NCI-H1436 treated with DMSO at 0.1 percent for 48 hours (cell line): ENCODE data around the gene RPL37A.

Experiments used
- DNase-seq: peaks from one replicate; lab custom pipeline; 2025; lab: John Stamatoyannopoulos, UW

RPL37A gene

DNA sequence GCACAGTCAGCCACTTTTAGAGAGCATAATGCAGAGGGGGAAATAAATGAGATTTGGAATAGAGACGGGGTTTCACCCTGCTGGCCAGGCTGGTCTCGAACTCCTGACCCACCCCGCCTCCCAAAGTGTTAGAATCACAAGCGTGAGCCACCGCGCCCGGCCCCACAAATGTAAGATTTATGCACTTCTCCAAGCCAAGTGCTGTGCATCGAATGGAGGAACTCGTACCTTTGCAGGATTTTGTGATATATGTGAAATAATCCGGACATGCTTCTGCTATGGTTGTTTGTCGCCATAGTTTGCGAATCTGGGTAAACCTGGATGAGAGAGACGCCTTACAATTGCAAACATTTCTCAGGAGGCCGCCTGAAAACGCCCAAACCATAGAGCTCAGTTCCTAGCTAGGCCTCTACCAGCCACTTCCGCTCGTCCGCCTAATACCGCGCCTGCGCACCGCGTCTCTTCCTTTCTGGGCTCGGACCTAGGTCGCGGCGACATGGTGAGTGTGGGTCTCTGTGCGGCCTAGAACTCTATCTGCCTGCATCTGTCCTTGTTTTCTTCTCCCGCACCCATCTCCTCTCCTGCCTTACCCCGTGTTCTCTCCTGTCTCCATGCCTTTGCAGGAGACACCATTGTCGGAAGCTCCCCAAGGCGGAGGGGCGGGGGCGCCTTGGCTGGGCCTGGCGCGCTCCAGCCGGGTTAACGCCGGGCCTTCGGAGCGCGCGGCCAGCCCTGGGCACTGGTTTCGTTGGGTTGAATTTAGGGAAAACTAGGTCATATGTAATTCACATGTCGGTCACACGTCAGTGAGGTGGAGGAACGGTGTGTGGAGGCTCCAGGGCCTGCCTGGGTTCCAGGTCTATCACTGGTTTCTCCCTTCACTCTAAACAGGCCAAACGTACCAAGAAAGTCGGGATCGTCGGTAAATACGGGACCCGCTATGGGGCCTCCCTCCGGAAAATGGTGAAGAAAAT, at the start of gene RPL37A:
Gene RPL37A (plus strand): TSS at position 466 of the 974 bp plus-strand sequence. CDS start 31 bp downstream, at position 497.
- DNase-seq = peak; percentile 79

DNA sequence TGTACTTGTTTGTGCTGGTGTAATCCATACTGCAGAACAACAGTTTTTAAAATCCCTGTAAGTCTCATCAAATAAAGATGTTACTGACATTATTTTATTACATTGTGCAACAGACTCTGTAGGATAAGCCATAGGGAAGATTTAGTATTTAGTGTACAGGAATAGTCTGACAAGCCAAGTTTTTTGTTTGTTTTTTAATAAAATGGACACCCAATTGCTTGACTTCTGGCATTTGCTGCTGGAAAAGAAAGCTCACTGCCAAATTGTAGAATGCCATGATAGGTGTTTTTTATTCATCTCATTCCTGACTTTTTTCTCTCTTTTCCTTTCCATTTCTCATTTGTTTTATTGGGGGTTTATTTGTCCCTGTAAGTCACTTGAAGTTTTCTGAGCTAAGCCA, 48.3 kb upstream of the RPL37A start:
- DNase-seq = no peak

- DNase-seq = no peak
Observed at GRCh38 chr2:216450784-216451183, 47.9 kb upstream of the RPL37A start.

DNA sequence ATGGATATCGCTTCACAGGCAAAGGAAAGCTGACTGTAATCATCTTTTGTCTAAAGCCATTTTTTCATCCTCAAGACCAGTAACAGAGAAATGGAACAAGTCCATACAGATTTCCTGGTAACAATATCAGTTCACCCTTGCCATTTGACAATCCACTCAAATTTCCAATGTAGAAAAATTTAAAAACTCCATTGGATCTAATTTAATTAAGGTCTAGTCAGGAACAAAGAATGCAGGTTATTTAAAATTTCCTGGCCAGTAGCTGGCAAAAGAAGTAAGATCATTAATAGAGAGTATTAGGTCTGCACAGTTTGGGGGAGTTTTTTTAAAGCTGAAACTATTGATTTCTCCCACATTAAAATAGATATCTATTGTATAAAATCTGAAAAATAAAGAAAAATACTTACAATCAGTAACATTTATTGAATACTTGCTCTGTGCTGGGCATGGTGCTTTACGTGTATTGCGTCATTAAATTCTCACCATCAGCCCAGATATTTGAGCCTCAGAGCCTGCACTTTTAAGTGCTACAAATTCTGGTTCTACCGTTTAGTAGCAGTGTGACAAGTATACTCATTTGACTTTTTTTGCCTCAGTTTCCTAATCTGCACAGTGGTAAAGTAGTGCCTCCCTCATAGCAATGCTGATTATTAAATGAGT, 44.6 kb upstream of the RPL37A start:
- DNase-seq = no peak

- DNase-seq = no peak
Observed at GRCh38 chr2:216463148-216463547, 35.5 kb upstream of the RPL37A start.

- no peak for DNase-seq
Observed at GRCh38 chr2:216464104-216464720, 34.4 kb upstream of the RPL37A start.

DNA sequence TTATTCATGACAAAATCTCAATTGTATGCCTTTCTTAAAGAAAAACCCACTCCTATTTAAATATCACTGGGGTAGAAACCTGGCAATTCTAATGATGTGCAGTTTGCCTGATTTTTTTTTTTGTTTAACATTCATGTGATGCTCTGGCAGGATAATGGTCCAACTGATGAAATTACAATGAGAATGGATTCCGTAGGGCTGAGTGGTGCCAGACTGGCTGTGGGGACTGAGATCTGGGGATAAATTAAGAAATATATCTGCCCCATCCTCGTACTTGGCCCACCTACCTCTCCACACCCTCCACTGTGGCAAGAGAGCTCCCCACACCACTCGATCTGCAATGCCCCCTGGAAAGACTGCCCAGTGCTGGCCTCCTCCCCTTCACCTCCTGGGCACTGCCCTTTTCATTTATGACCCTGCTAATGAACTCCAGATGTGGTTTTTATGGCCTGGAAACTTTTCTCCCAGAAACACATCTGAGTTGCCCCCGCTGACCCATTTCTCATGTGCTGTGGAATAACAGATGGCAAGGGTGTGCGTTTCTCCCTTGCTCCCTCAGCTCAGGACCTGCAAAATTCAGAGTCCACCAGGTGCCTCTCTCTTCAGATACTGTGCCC, 33.0 kb upstream of the RPL37A start:
- DNase-seq = no peak

GRCh38 chr2:216467845-216468244, 30.8 kb upstream of the RPL37A start:
- DNase-seq = no peak

- DNase-seq = no peak
Observed at GRCh38 chr2:216469661-216470060, 29.0 kb upstream of the RPL37A start.

GRCh38 chr2:216473187-216473586, 25.5 kb upstream of the RPL37A start:
- no peak for DNase-seq

DNA sequence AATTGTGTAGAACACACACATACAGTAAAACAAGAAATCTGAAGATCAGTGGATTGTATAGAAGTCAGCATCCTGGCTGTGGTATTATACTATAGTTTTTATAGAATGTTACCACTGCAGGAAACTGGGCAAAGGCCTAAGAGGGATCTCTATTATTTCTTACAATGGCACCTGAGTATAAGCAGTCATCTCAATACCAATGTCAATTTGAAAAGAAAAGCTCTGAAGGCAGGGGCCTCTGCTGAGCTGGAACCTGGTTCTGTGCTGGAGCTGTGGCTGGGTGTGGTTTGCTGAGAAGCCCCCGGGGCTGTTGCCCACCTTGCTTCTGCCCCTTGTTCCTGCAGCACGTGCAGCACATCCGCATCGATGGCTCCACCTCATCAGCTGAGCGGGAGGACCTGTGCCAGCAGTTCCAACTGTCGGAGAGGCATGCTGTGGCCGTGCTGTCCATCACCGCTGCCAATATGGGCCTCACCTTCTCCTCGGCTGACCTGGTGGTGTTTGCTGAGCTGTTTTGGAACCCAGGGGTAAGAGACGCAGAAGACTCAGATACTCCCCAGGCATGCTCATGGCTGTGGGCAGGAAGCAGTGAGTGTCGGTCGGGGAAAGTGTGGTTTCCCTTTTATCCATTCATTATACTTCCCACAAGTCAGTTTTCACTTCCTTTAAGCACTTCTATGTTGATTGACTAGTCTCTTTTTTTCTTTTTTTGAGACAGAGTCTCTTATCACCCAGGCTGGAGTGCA, 23.5 kb upstream of the RPL37A start:
- no peak for DNase-seq

GRCh38 chr2:216475767-216476166, 22.9 kb upstream of the RPL37A start:
- no peak for DNase-seq

DNA sequence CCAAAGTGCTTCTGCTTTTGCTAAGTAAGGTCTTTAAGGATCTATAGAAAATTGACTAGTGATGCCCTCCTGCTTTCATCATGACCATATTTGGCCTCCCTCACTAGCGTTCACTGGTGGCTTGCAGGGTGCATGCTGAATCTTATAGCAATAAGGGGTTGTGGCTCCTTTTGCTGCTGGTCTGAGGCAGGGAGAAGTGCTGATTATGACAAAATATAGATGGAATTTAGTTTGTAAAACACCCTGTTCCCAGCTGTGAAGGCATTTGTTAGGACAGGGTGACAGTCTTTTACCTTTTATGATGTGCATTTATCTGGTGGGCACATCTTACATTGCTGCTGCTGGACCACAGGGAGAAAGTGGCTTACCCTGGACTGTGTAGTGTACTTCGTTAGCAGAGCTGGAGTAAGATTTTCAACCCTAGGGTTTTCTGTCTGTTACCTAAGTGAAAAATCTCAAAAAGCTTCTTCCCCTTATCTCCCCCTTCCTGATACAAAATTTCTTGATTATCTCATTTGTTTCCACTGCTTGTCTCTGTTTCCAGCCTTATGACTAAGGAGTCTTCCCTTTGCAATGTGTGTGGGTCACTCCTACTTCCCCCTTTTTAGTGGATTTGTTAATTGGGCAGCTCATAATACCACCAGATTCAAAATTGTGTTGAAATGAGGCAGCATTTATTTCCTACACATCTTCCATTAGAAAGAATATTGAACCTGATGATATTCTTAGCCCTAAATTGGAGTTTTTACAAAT, 21.2 kb upstream of the RPL37A start:
- no peak for DNase-seq

- no peak for DNase-seq
Observed at GRCh38 chr2:216478151-216478550, 20.5 kb upstream of the RPL37A start.

- no peak for DNase-seq
Observed at GRCh38 chr2:216478791-216479190, 19.9 kb upstream of the RPL37A start.

GRCh38 chr2:216480221-216480620, 18.4 kb upstream of the RPL37A start:
- no peak for DNase-seq

- no peak for DNase-seq
Observed at GRCh38 chr2:216482640-216483039, 16.0 kb upstream of the RPL37A start.

- DNase-seq = no peak
Observed at GRCh38 chr2:216485237-216485636, 13.4 kb upstream of the RPL37A start.

DNA sequence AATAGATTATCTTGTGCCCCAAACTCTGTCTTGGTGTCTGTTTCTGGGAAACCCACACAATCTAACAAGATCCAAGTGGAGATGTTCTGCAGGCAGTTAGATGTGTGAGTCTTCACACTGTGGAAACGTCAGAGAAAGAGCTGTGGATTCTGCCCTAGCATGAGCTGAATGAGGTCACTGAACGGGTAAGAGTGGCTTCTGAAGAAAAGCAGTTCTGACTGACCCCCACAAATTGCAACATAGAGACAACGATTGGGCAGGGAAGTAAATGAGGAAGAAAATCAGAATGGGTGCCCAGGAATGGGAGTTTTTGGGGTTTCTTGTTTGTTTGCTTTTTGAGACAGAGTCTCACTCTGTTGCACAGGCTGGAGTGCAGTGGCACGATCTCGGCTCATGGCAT, 12.9 kb upstream of the RPL37A start:
- DNase-seq = no peak

DNA sequence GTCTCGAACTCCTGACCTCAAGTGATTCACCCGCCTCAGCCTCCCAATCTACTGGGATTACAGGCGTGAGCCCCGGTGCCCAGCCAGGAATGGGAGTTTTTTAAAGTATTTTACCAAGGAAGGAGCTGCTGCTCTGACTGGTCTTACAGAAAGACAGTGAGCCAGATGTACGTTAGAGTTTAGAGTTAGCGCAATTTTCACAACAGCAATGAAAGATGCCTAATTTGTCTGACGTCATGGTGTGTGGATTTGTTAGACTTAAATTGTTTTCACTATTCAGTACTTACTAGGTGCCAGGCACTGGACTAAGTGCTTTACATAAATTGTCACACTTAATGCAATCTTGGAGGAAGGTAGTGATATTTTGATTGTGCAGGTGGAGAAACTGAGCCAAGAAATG, 12.4 kb upstream of the RPL37A start:
- no peak for DNase-seq

DNA sequence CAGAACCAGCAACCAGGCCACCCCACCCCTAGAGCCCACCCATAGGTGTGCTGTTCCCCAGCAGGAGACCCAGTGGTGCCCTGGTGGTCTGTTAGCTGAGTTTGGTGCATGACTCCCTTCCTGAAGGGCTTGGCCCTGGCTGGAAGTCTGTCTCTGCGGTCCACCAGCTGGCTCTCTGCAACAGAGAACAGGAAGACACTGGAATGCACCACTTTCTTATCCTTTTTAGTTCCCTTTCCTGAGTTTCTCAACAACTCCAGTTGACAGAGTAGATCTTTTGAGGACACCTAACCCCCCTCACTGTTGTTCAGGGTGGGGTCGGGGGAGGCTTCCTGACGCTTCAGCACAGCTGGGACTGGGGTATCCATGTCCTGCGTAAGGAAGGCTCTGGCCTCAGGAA, 11.9 kb upstream of the RPL37A start:
- DNase-seq = no peak
